ENCODE results near the gene MTOR. TPM values are rescaled to one million over a fixed set of nuclear protein-coding genes. Genes with fewer than 3 reads are reported as not detected.
"Not testable (repeated sequence)": the region's sequence is repeated elsewhere in the genome, so short reads cannot be mapped to it uniquely, and the experiment has no call there.

Gene MTOR
- total RNA-seq, 4 donors from 2014 or later = 40.4 to 51.4 (median 49.6) TPM

- Histone ChIP-seq H3K36me3 (peaks cover 0 to 3% (median 0%) of the 10 kb centered on the region in 3 donors), H3K9me3 (no peaks in the 10 kb centered on the region)
- whole genome bisulfite sequencing, 2 donors = 89 to 100% methylated on average over 2 of the region's 2 CpGs
Measured at GRCh38 chr1:11302366-11302765, 40.0 kb upstream of the MTOR start.

DNA sequence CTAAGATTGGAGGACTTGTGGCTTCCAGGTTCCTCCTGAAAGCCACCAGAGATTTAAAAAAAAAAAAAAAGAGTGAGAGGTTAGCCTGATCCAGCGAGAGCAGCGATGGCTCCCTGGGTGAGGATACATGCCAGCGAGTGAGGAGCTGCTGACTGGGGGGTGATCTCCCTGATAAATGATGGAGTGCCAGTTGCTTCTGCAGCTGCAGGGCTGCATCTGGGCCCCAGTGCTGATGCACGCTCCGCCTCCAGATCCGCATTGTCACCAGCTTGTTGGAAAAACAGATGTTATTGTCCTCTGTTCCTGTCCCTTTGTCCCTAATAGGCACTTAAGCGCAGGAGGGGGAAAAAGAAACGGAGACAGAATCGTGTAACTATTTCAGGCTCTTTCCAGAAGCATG is 39.2 kb upstream of the MTOR start:
- H3K4me1 ChIP-seq = no peaks in the 10 kb centered on the region
- peaks cover 0 to 9% (median 0%) of the 10 kb centered on the region in 3 donors for H3K36me3 ChIP-seq
- no peak overlapping the region for H3K4me3 ChIP-seq
- H3K27ac ChIP-seq = no peak overlapping the region
- no peaks in the 10 kb centered on the region for H3K27me3 ChIP-seq
- no peak for TF ChIP-seq EP300 (IDR thresholded peaks at IDR 0.05)
- TF ChIP-seq POLR2A (IDR thresholded peaks at IDR 0.05) = no peak
- DNase-seq (ENCODE audit: low spot score in 2 of 2) = no peak
- WGBS, 2 donors = 28 to 48% methylated on average over 9 of the region's 9 CpGs
- H3K9me3 ChIP-seq = no peaks in the 10 kb centered on the region

More at GRCh38 chr1:11302366-11302765, 40.0 kb upstream of the MTOR start:
- no peak for TF ChIP-seq EP300 (IDR thresholded peaks at IDR 0.05)
- TF ChIP-seq POLR2A (IDR thresholded peaks at IDR 0.05) = no peak
- TF ChIP-seq, protein P1, sequence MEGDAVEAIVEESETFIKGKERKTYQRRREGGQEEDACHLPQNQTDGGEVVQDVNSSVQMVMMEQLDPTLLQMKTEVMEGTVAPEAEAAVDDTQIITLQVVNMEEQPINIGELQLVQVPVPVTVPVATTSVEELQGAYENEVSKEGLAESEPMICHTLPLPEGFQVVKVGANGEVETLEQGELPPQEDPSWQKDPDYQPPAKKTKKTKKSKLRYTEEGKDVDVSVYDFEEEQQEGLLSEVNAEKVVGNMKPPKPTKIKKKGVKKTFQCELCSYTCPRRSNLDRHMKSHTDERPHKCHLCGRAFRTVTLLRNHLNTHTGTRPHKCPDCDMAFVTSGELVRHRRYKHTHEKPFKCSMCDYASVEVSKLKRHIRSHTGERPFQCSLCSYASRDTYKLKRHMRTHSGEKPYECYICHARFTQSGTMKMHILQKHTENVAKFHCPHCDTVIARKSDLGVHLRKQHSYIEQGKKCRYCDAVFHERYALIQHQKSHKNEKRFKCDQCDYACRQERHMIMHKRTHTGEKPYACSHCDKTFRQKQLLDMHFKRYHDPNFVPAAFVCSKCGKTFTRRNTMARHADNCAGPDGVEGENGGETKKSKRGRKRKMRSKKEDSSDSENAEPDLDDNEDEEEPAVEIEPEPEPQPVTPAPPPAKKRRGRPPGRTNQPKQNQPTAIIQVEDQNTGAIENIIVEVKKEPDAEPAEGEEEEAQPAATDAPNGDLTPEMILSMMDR (IDR thresholded peaks at IDR 0.05) = no peak
- H3K27me3 ChIP-seq = no peaks in the 10 kb centered on the region
- no peaks in the 10 kb centered on the region for H3K4me1 ChIP-seq
- no peak overlapping the region for H3K27ac ChIP-seq
- H3K4me3 ChIP-seq = no peak overlapping the region
- DNase-seq (ENCODE audit: low spot score in 2 of 2) = no peak

DNA sequence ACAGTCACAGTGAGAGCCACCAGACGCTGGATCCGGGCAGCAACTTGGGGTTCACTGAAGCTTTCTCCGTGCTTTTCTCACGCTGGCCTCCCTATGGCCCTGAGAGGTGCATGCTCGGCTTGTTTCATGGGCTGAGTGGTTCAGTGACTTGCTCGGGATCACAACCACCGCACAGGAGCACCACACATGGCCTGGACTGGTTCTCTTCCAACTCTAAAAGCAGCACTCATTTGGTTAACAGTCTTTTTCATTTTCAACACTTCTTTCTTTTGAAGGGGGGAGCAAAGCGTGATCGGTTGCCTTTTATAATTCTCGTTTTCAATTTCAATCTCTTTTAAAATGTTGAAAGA is 36.8 kb upstream of the MTOR start:
- 46 to 49% methylated on average over 10 of the region's 10 CpGs for WGBS, 2 donors
- no peak for DNase-seq (ENCODE audit: low spot score in 2 of 2)
- Histone ChIP-seq H3K27me3 (no peaks in the 10 kb centered on the region), H3K36me3 (peaks cover 0 to 33% (median 3%) of the 10 kb centered on the region in 3 donors), H3K4me3 (no peak overlapping the region), H3K4me1 (no peaks in the 10 kb centered on the region), H3K9me3 (no peaks in the 10 kb centered on the region), H3K27ac (no peak overlapping the region)
- TF ChIP-seq POLR2A (IDR thresholded peaks at IDR 0.05) = no peak
- no peak for TF ChIP-seq EP300 (IDR thresholded peaks at IDR 0.05)
- TF ChIP-seq, protein P1 (IDR thresholded peaks at IDR 0.05) = no peak

- Histone ChIP-seq H3K9me3 (no peaks in the 10 kb centered on the region), H3K36me3 (peaks cover 0 to 39% (median 3%) of the 10 kb centered on the region in 3 donors), H3K4me3 (no peak overlapping the region), H3K27me3 (no peaks in the 10 kb centered on the region), H3K4me1 (no peaks in the 10 kb centered on the region), H3K27ac (no peak overlapping the region)
- no peak for TF ChIP-seq EP300 (IDR thresholded peaks at IDR 0.05)
- no peak for TF ChIP-seq POLR2A (IDR thresholded peaks at IDR 0.05)
- TF ChIP-seq, protein P1 (IDR thresholded peaks at IDR 0.05) = no peak
- 81 to 89% methylated on average over 12 of the region's 12 CpGs for WGBS, 2 donors
- no peak for DNase-seq (ENCODE audit: low spot score in 2 of 2)
Measured at GRCh38 chr1:11298390-11299224, 36.3 kb upstream of the MTOR start.

- H3K9me3 ChIP-seq; H3K27me3 ChIP-seq; H3K4me3 ChIP-seq; H3K4me1 ChIP-seq; DNase-seq (ENCODE audit: low spot score in 2 of 2); H3K27ac ChIP-seq: not testable (repeated sequence)
- 92 to 94% methylated on average over 5 of the region's 5 CpGs for WGBS, 2 donors
- peaks cover 0 to 48% (median 6%) of the 10 kb centered on the region in 3 donors for H3K36me3 ChIP-seq
Measured at GRCh38 chr1:11297774-11298173, 35.4 kb upstream of the MTOR start.

GRCh38 chr1:11295905-11296304 is 33.6 kb upstream of the MTOR start:
- Histone ChIP-seq H3K4me1 (no peaks in the 10 kb centered on the region), H3K27ac (no peak overlapping the region), H3K9me3 (no peaks in the 10 kb centered on the region), H3K27me3 (no peaks in the 10 kb centered on the region), H3K36me3 (peaks cover 0 to 64% (median 7%) of the 10 kb centered on the region in 3 donors), H3K4me3 (no peak overlapping the region)
- TF ChIP-seq, protein P1 (IDR thresholded peaks at IDR 0.05) = no peak
- no peak for TF ChIP-seq POLR2A (IDR thresholded peaks at IDR 0.05)
- TF ChIP-seq EP300 (IDR thresholded peaks at IDR 0.05) = no peak
- WGBS, 2 donors = 96 to 100% methylated on average over 2 of the region's 2 CpGs
- DNase-seq (ENCODE audit: low spot score in 2 of 2) = no peak
